ENCODE results near the gene ERCC1.
"Not testable (repeated sequence)": the region's sequence is repeated elsewhere in the genome, so short reads cannot be mapped to it uniquely, and the experiment has no call there.

ERCC1 gene

GRCh38 chr19:45424191-45425058, 708 bp upstream of the ERCC1 start:
- DNase-seq = no peak

- no peak for DNase-seq
Measured at GRCh38 chr19:45423033-45423588, 606 bp downstream of the ERCC1 start.

GRCh38 chr19:45421947-45422498, 1.7 kb downstream of the ERCC1 start:
- no peak for DNase-seq

GRCh38 chr19:45420871-45421270, 2.8 kb downstream of the ERCC1 start:
- DNase-seq = no peak

- no peak for DNase-seq
Measured at GRCh38 chr19:45420356-45420755, 3.4 kb downstream of the ERCC1 start.

- DNase-seq = no peak
Measured at GRCh38 chr19:45419895-45420294, 3.8 kb downstream of the ERCC1 start.

GRCh38 chr19:45419396-45419795, 4.3 kb downstream of the ERCC1 start:
- DNase-seq = no peak

GRCh38 chr19:45418802-45419201, 4.9 kb downstream of the ERCC1 start:
- DNase-seq = no peak

- no peak for DNase-seq
Measured at GRCh38 chr19:45417151-45417550, 6.6 kb downstream of the ERCC1 start.

- no peak for DNase-seq
Measured at GRCh38 chr19:45414468-45414867, 9.2 kb downstream of the ERCC1 start.

GRCh38 chr19:45413497-45413896, 10.2 kb downstream of the ERCC1 start:
- DNase-seq = no peak

- not testable (repeated sequence) for DNase-seq
Measured at GRCh38 chr19:45410330-45410729, 13.4 kb downstream of the ERCC1 start.

- DNase-seq = no peak
Measured at GRCh38 chr19:45409557-45409920, 14.2 kb downstream of the ERCC1 start.

GRCh38 chr19:45408830-45409556, 14.7 kb downstream of the ERCC1 start:
- no peak for DNase-seq

- DNase-seq = no peak
Measured at GRCh38 chr19:45408121-45408520, 15.6 kb downstream of the ERCC1 start.

- DNase-seq = not testable (repeated sequence)
Measured at GRCh38 chr19:45407585-45407984, 16.1 kb downstream of the ERCC1 start.

- no peak for DNase-seq
Measured at GRCh38 chr19:45407091-45407375, 16.7 kb downstream of the ERCC1 start.

- DNase-seq = peak; percentile 53
Measured at GRCh38 chr19:45406226-45407090, 17.3 kb downstream of the ERCC1 start, which contains the start of gene POLR1G. POLR1G (plus strand) TSS chr19:45406644; CDS start chr19:45406697, 53 bp downstream.

- peak; percentile 57 for DNase-seq
Measured at GRCh38 chr19:45405435-45406225, 18.1 kb downstream of the ERCC1 start.

GRCh38 chr19:45404557-45405434, 18.9 kb downstream of the ERCC1 start, which contains the start of gene PPP1R13L:
PPP1R13L (minus strand) TSS chr19:45405069; CDS start chr19:45398318, 6,751 bp downstream.
- DNase-seq = no peak

Data from NCI-H2107 (cell line).